ENCODE measurements around the gene TNFRSF25.
"Not testable (repeated sequence)": the region's sequence is repeated elsewhere in the genome, so short reads cannot be mapped to it uniquely, and the experiment has no call there.

The TNFRSF25 gene

DNA sequence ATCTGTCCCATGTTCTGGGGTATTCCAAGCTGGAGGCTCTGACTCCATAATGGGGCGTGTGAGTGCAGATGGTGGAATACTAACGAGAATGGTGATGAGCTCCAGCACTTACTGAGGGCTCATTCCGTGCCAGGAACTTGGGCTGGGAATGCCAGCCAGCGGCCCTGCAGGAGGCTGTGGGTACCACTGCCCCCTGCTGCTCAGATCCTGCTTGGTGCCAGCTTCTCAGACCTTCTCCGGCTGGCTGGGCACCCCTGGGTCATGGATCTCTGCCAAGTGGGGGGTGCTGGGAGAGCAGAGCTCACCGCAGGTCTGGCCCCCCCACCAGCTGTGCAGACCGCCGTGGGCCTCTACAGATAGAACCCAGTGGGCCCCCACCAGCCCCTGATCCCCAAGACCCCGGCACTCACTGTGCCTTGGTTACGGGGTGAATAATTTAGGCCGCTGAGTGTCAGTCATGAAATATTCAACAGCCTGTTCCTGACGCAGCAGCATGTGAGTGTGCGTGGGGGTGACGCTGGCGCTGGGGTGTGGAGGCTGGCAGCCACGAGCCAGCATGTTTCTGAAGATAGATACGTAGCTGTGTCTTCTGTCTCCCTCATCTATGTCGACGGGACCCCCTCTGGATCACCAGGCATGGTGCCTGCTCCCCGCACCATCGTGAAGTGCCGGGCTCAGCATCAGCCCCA lies 28.8 kb downstream of the TNFRSF25 start:
- not testable (repeated sequence) for DNase-seq (ENCODE audit: low read depth in 4 of 4, low spot score in 1 of 4)

DNA sequence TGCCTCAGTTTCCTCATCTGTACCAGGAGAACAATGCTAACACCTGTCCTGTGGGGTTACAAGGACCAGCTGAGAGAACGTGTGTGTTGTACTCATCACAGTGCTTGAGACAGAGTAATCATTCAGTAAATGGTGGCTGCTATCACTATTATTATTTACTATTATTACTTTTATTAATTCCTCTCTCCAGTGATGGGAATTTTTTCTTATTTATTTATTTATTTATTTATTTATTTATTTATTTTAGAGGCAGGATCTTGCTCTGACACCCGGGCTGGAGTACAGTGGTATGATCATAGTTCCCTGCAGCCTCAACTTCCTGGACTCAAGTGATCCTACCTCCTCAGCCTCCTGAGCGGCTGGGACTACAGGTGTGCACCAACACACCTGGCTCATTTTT lies 29.7 kb downstream of the TNFRSF25 start:
- not testable (repeated sequence) for DNase-seq (ENCODE audit: low read depth in 4 of 4, low spot score in 1 of 4)

DNA sequence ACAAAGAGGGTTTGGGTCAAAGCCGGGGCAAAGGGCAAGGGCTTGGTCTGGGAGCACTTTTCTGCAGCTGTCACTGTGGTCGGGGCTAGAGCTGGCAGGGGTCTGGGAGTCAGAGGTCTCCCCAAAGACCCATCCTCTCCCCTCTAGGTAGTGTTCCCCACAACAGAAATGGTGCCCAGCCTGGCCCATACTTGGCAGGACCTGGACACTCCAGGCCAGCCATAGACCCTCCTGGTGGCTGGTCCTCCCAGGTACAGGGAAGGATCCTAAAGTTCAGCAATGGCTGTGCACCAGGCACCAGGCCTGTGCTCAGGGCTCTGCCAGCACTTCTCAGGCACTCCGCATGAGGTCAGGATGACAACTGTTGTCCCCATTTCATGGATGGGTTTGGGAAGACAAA lies 30.4 kb downstream of the TNFRSF25 start:
- DNase-seq (ENCODE audit: low read depth in 4 of 4, low spot score in 1 of 4), result no peak

DNA sequence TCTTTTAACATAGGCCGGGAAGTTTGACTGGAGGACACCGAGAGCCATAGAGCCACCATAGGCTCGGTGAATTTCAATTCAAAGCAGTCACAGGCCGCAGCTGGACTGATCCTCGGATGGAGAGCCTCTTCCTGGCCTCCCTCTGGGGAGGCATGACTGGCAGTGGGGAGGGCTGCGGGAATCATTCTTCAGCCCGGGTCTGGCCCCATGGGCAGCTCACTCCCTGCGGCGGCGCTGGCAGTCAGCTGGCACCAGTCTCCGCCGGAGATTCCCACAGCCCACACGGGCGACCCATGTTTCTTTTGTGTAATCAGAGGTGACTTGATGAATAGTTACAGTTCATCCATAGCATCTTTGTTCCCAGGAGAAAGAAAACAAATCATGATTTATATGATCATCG lies 30.8 kb downstream of the TNFRSF25 start:
- no peak for DNase-seq (ENCODE audit: low read depth in 4 of 4, low spot score in 1 of 4)

DNA sequence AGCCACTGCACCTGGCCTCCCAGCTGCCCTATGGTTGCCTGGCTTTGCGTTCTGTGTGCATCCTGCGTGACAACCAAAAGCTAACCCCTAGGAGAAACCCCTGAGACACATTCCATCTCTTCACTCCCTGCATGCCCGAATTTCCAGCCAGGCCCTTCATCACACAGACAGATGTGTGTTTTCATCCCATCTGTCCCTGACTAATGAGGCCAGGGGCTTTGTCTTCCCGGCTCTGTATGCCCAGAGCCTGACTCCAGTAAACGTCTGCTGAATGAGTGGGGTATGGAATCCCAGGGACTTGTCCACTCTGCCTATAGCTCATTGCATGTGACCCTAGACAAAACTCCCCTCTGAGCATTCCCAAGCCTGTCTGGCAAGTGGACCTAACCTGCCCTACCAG lies 31.8 kb downstream of the TNFRSF25 start:
- DNase-seq (ENCODE audit: low read depth in 4 of 4, low spot score in 1 of 4), result no peak

DNA sequence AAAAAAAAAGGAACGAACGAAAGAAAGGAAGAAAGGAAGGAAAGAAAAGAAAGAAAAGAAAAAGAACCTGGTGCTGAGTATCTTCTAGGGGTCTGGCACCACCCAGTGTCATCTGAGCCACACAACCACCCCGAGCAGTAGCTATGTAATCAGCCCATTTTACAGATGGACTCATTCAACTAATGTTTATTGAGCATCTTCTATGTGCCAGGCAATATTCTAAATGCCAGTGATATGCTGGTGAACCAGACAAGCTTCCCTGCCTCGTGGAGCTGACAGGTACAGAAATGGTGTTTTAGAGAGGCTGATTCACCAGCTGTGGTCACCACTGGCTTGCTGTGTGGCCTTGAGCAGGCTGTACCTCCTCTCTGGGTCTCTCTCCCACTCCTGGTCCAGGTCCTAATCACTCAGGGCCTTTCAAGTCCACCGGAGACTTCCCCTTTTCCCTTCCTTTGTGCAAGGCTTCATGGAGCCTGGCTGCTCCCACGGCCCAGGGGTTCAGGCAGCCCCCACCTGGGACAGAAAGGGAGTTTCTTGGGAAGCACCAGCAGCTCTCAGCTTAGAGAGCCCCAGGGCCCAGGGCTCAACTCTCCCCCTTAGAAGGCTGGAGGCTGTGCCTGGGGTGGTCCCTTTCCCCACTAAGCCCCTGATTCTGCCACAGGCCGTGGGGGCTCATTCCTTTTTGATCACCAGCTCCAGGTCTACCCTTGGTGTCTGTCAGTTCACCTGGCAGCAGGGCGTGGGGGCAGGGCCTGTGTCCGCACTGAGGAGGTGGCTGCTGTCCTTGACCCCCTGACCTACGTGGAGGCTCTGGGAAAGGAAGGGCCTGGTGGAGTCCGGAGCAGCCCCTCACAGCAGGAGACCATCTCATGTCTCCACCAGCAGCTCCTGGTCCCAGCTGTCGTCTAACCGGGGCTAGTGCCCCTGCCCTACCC lies 34.1 kb downstream of the TNFRSF25 start:
- not testable (repeated sequence) for DNase-seq (ENCODE audit: low read depth in 4 of 4, low spot score in 1 of 4)

DNA sequence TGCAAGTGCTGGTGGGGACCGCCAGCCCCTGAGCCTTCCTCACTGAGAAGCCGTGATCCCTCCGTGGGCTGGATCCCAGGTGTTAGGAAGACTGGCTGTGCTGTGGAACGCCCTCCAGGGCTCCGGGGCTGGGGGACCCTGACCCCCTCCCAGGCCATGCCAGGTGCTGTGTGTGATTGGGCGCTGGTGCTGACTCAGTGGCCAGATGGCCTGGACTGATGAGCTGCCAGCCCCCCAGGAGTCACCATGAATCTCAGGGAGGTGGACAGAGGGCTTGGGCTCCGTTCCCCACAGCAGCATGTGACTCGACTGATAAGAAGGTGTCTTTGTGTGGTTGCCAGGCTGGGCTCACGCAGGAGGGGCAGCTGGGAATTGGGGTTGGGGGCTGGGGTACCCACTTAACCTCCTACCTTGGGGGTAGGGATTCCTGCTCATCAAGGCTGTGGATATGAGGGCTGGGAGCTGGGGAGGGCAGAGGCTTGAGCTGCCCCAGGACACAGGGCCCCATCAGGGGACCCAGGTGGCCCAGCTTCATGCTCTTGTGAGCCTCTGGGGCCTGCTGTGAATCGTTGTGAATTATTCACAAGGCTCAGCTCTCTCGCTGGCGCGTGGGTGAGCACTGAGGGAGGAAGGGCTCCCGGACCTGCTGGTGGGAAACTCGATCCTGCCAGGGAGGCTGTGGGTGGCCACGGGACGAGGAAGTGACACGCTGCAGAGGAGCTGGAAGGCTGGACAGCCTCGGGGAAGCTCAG lies 36.1 kb downstream of the TNFRSF25 start:
- not testable (repeated sequence) for DNase-seq (ENCODE audit: low read depth in 4 of 4, low spot score in 1 of 4)

DNA sequence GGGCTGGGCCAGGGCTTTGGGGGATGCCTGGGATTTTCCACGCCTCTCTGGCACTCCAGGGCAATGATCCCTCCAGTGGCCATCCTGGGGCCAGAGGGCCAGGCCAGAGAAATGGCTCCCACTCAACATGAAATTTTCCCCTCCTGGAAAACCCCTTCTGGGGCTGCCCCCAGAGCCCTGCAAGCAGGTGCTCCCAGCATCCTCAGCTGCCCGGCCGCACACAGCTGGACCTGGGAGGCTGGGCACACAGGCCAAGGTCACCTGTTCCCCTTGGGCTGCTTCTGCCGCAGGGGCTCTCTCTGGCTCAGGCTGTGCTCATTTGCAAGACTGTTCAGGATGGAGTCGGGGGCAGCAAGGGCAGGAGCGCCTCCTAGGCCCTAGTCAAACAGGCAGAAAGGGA lies 37.5 kb downstream of the TNFRSF25 start:
- not testable (repeated sequence) for DNase-seq (ENCODE audit: low read depth in 4 of 4, low spot score in 1 of 4)

DNA sequence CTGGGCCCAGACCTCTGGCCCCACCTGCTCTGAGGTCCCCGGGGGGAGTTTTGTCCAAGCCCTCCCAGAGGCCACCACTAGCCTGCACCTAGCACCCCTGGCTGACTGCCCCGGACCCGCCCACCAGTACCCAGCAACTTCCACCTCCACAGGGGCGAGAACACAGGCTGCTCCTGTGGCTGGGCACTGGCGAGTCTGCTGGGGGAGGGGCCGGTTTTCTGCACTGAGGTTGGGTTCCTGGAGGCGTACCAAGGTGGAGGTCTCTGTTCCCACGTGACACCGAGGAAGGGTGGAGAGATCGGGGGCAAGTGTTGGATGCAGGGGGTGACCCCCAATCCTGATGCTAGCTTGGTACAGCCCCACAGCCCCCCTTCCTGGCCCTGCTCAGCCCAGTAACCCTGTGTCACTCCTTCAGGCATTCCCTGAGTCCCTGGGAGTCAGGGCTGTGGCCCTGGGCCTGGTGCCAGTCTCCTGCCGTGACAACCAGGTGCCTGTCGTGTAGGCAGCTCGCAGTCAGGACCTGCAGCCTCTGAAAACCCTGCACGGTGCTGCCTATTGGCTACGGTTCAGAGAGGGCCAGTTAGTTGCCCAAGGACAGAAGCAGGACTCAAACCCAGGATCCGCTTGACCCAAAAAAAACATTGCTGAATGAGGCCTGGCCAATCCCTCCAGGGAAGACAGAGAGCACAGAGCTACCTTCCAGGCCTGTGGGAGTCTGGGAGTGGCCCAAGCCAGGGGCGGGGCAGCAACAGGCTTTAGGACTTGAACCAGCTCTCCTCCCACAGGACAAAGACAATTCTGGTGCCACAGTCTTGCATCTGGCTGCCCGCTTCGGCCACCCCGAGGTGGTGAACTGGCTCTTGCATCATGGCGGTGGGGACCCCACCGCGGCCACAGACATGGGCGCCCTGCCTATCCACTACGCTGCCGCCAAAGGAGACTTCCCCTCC lies 38.3 kb downstream of the TNFRSF25 start:
- DNase-seq (ENCODE audit: low read depth in 4 of 4, low spot score in 1 of 4), result no peak

DNA sequence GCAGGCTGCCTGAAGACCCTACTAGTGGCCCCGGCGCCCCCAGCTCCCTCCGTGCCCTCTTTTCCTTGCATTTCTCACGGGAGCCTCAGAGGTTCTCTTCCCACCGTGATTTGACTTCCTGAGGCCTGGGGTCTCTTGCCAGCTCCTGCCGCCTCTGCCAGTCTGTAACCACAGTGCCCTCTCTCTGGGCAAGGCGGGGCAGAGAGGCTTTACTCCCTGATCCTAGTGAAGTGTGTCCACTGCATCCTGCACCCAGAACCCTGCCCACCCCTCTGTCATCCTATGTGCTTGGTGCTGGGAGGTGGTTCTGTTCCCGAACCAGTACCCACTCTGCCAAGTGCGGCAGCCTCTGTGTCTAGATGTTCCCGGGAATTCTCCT lies 39.0 kb downstream of the TNFRSF25 start:
- no peak for DNase-seq (ENCODE audit: low read depth in 4 of 4, low spot score in 1 of 4)

DNA sequence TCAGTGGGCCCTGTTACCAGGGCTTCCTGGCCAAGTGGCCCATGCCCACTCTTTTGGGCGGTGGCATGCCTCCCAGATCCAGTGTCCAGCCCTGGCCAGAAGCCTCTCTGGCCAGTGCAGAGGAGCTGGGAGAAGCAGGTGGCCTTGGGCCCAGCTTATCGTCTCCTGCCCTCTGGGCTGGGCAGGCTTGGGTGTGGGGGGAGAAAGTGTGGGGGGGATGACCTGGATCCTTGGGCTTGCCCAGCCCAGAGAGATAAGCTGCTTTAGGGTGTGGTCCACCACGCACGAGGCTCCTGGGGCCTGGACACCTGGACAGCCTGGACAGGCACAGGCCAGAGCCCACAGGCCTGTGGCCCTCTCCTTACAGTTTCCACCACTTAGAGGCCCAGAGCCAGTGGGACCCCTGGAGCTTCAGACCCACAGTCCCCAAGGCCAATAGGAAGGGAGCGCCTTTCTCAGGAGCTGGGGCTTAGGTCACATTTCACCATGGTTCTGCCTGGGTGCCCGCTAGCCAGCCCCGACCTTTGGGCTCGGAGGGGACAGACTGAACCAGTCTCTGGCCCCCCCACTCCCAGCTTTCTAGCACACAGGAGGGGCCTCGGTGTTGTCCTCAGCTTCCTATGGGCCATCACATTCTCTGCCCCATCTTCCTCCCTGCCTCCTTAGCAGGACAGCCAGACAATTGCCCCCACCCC lies 39.5 kb downstream of the TNFRSF25 start:
- DNase-seq (ENCODE audit: low read depth in 4 of 4, low spot score in 1 of 4), result no peak

DNA sequence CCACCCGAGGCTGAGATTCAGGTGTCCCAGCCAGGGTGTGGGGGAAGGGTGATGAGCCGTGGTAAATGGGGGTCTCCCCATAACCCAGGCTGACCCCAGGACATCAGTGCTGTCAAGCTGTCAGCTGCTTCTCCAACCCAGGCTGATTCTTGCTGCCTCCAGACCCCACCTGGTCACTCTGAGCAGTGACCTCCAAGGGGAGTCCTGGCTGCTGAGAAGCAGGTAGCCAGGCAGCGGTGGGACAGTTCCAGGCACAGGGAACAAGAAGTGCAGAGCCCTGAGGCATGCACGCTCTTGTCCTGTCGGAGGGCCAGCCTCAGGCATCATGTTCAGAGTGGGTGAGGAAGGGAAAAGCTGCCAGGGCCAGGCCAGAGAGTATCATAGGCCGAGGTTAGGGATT lies 40.3 kb downstream of the TNFRSF25 start:
- DNase-seq (ENCODE audit: low read depth in 4 of 4, low spot score in 1 of 4), result no peak

DNA sequence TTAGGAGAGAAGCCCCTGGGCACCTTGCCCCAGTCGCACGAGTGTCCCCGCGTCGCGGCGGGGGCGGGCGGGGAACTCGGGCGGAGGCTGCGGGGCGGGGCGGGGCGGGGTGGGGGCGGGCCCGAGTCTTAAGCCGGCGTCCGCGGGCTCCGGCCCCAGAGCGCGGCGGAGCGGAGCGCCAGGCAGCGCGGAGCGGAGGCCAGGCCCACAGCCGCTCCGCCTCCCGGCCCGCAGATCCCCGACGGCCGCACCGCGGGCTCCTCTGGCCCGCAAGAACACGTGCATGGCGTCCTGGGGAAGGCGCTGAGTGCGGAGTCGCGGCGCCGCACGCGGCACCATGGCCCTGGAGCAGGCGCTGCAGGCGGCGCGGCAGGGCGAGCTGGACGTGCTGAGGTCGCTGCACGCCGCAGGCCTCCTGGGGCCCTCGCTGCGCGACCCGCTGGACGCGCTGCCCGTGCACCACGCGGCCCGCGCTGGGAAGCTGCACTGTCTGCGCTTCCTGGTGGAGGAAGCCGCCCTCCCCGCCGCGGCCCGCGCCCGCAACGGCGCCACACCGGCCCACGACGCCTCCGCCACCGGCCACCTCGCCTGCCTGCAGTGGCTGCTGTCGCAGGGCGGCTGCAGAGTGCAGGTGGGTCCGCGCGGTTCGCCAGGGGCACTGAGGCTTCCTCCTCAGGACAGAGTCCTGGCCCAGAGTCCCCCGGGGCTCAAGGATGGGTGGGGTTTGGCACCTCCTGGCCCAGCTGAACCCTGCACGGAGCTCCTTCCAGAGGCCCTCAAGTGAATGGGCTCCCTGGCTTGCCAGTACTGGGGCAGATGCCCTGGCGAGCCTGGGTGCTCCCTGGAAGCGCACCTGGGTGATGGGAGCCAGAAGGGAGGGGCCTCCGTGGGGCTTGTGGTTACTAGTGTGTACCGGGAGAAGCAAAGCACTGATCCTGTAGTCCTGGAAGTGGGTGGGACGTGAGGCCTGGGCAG lies 41.1 kb downstream of the TNFRSF25 start, which contains the start of gene ESPN:
Gene ESPN (plus strand): TSS at position 158 of the 975 bp plus-strand sequence. CDS start 180 bp downstream, at position 338.
- no peak for DNase-seq (ENCODE audit: low read depth in 4 of 4, low spot score in 1 of 4)

DNA sequence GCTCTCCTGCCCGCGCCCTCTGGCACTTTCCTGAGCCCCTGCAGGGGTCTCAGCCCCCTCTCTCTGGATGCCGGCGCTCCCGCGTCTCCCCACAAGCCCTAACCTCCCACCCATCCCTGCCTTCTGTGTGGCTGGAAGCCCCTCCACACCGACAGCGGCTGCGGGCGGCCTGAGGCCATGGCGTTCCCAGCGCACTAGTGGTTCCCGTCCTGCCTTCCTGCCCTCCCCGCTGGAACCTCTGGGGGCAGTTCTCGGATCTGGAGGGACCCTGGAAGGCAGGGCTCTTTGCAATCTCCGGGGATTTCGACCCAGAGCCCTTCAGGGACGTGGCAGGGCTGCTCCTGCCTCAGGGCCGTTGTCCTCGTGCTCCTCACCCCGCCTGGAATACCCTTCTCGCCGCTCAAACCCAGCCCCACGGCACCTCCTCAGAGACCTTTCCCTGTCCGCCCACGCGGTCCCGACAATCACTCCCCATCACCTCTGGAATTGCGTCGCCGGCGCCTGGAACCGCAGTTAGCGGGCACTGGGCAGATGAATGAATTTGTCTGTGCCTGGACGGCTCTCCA lies 41.9 kb downstream of the TNFRSF25 start:
- no peak for DNase-seq (ENCODE audit: low read depth in 4 of 4, low spot score in 1 of 4)

DNA sequence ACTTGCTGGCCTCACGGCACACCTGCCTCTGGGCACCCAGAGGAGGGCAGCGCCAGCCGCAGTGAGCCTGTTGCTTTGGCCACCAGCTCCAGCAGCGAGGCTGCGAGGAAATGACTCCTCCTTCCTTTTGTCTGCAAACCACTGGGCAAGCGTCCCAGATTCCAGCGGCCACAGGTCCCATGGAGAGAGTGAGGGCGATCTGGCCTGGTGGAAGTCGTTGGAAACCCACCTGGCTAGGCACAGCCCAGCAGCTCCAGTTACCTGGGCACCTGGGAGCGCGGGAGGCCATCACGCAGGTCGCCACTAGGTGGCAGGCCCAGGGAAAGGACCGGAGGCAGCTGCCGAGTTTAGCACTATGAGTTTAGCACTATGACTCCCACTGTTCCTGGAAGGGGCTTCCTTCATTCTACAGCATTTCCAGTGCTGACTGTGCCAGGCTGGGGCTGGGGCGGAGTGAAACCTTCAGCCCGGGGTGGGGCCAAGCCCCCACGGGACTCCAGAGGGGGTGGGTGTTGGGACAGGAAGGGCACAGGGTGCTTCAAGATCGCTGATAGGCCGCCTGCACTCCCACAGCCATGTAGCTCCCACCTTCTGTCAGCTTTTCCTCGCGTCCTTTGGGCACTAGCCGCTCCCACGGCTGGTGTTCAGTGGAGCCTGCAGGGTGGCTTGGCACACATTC lies 42.5 kb downstream of the TNFRSF25 start:
- peak; percentile 42 to 62 (median 48) for DNase-seq (ENCODE audit: low read depth in 4 of 4, low spot score in 1 of 4)

DNA sequence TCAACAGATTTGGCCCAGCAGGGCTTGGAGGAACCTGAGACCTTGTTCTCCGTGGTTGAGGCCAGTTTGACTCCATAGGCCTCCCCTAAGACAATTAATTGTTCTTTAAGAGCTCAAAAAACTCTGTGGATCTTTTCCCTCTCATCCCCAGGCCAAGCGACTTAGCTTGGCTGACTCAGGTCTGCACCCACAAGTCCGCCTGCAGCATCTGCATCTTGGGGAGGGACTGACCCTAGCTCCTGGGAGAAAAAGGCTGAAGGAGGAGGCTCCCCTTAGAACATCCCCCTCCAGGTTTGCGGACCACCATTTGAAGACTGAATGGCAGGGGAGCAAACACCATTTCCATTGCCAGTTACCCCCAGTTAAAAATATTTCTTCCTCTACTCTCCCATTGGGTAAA lies 44.7 kb downstream of the TNFRSF25 start:
- DNase-seq (ENCODE audit: low read depth in 4 of 4, low spot score in 1 of 4), result no peak

DNA sequence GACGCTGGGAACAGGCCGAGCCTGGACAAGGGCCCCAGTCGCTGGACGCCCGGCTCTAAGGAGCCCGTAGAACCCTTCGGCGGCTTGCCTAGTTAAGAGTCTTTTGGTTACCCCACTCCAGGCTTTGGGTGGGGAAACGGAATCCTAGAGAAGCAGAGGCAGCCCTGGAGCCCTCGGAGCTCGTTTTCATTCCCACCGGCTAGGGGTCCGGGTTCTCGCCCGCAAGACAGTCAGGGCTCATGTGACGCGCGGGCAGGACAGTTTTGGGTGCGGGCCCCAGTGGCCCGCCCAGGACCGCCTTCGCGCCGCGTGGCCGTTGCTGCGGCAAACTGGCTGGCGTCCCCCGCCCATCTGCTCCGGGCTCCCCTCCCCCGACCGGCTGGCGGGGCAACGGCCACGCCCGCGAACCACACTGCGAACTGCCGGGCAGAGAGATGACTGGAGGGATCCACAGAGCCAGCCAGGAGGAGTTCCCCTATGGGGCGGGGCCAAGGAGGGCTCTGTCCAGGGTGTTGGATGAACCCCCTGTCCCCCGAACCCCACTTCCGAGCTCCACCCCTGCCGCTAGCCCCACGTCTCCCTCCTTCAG lies 45.4 kb downstream of the TNFRSF25 start:
- DNase-seq (ENCODE audit: low read depth in 4 of 4, low spot score in 1 of 4), result no peak
